ENCODE results near the gene HOXC6.

- no peak for TF ChIP-seq POLR2A (IDR thresholded peaks at IDR 0.05)
- TF ChIP-seq CTCF (IDR thresholded peaks at IDR 0.05), result no peak
Observed at GRCh38 chr12:54021432-54022013, 6.7 kb upstream of the HOXC6 start.

All from heart left ventricle (tissue), 13 donors.